ENCODE measurements around the gene RPTOR.

The RPTOR gene

GRCh38 chr17:80943346-80944145, 398.9 kb downstream of the RPTOR start:
- H3K27ac Mint-ChIP-seq = no peak overlapping the region
- H3K4me1 Mint-ChIP-seq = peaks cover 12% of the 10 kb centered on the region
- ATAC-seq = no peak
- no peak for DNase-seq
- H3K27me3 Mint-ChIP-seq = no peaks in the 10 kb centered on the region
- H3K4me3 Mint-ChIP-seq = no peak overlapping the region
- H3K36me3 Mint-ChIP-seq (ENCODE audit: low read depth) = peaks cover 25% of the 10 kb centered on the region
- no peaks in the 10 kb centered on the region for H3K9me3 Mint-ChIP-seq

- ATAC-seq (no peak), DNase-seq (no peak)
- Mint-ChIP-seq H3K4me1 (peaks cover 4% of the 10 kb centered on the region), H3K9me3 (no peaks in the 10 kb centered on the region), H3K36me3 (ENCODE audit: low read depth) (peaks cover 25% of the 10 kb centered on the region), H3K27ac (no peak overlapping the region), H3K27me3 (no peaks in the 10 kb centered on the region), H3K4me3 (no peak overlapping the region)
Measured at GRCh38 chr17:80944326-80944725, 399.7 kb downstream of the RPTOR start.

GRCh38 chr17:80945736-80946135, 401.1 kb downstream of the RPTOR start:
- H3K36me3 Mint-ChIP-seq (ENCODE audit: low read depth) = peaks cover 25% of the 10 kb centered on the region
- no peaks in the 10 kb centered on the region for H3K9me3 Mint-ChIP-seq
- no peak for ATAC-seq
- DNase-seq = no peak
- H3K4me1 Mint-ChIP-seq = no peaks in the 10 kb centered on the region
- H3K27ac Mint-ChIP-seq = no peak overlapping the region
- no peak overlapping the region for H3K4me3 Mint-ChIP-seq
- no peaks in the 10 kb centered on the region for H3K27me3 Mint-ChIP-seq

GRCh38 chr17:80946449-80946848, 401.8 kb downstream of the RPTOR start:
- H3K27me3 Mint-ChIP-seq = no peaks in the 10 kb centered on the region
- H3K4me3 Mint-ChIP-seq = no peak overlapping the region
- ATAC-seq (no peak), DNase-seq (no peak)
- no peak overlapping the region for H3K27ac Mint-ChIP-seq
- no peaks in the 10 kb centered on the region for H3K9me3 Mint-ChIP-seq
- peaks cover 25% of the 10 kb centered on the region for H3K36me3 Mint-ChIP-seq (ENCODE audit: low read depth)
- no peaks in the 10 kb centered on the region for H3K4me1 Mint-ChIP-seq

GRCh38 chr17:80947200-80947940, 402.7 kb downstream of the RPTOR start:
- no peak overlapping the region for H3K4me3 Mint-ChIP-seq
- no peaks in the 10 kb centered on the region for H3K4me1 Mint-ChIP-seq
- H3K27ac Mint-ChIP-seq = no peak overlapping the region
- H3K27me3 Mint-ChIP-seq = no peaks in the 10 kb centered on the region
- ATAC-seq (no peak), DNase-seq (no peak)
- no peaks in the 10 kb centered on the region for H3K9me3 Mint-ChIP-seq
- peaks cover 24% of the 10 kb centered on the region for H3K36me3 Mint-ChIP-seq (ENCODE audit: low read depth)

- Mint-ChIP-seq H3K4me1 (no peaks in the 10 kb centered on the region), H3K36me3 (ENCODE audit: low read depth) (peaks cover 22% of the 10 kb centered on the region), H3K4me3 (no peak overlapping the region), H3K27ac (no peak overlapping the region), H3K27me3 (no peaks in the 10 kb centered on the region), H3K9me3 (no peaks in the 10 kb centered on the region)
- ATAC-seq = no peak
- no peak for DNase-seq
Measured at GRCh38 chr17:80948019-80948975, 403.7 kb downstream of the RPTOR start.

- no peak for DNase-seq
- no peak for ATAC-seq
- Mint-ChIP-seq H3K4me1 (no peaks in the 10 kb centered on the region), H3K27ac (no peak overlapping the region), H3K9me3 (no peaks in the 10 kb centered on the region), H3K36me3 (ENCODE audit: low read depth) (peaks cover 22% of the 10 kb centered on the region), H3K27me3 (no peaks in the 10 kb centered on the region), H3K4me3 (no peak overlapping the region)
Measured at GRCh38 chr17:80948976-80949450, 404.4 kb downstream of the RPTOR start.

GRCh38 chr17:80949451-80950421, 405.1 kb downstream of the RPTOR start:
- H3K4me1 Mint-ChIP-seq = no peaks in the 10 kb centered on the region
- no peaks in the 10 kb centered on the region for H3K9me3 Mint-ChIP-seq
- H3K36me3 Mint-ChIP-seq (ENCODE audit: low read depth) = peaks cover 20% of the 10 kb centered on the region
- DNase-seq (no peak), ATAC-seq (no peak)
- H3K4me3 Mint-ChIP-seq = no peak overlapping the region
- H3K27ac Mint-ChIP-seq = no peak overlapping the region
- H3K27me3 Mint-ChIP-seq = no peaks in the 10 kb centered on the region

GRCh38 chr17:80950466-80951120, 406.0 kb downstream of the RPTOR start:
- Mint-ChIP-seq H3K4me3 (no peak overlapping the region), H3K27me3 (no peaks in the 10 kb centered on the region), H3K9me3 (no peaks in the 10 kb centered on the region), H3K27ac (no peak overlapping the region), H3K36me3 (ENCODE audit: low read depth) (peaks cover 19% of the 10 kb centered on the region), H3K4me1 (no peaks in the 10 kb centered on the region)
- DNase-seq (no peak), ATAC-seq (no peak)

- H3K4me3 Mint-ChIP-seq = no peak overlapping the region
- H3K27ac Mint-ChIP-seq = no peak overlapping the region
- H3K36me3 Mint-ChIP-seq (ENCODE audit: low read depth) = peaks cover 12% of the 10 kb centered on the region
- peaks cover 2% of the 10 kb centered on the region for H3K4me1 Mint-ChIP-seq
- H3K9me3 Mint-ChIP-seq = no peaks in the 10 kb centered on the region
- H3K27me3 Mint-ChIP-seq = no peaks in the 10 kb centered on the region
- ATAC-seq (no peak), DNase-seq (no peak)
Measured at GRCh38 chr17:80951121-80952090, 406.8 kb downstream of the RPTOR start.

GRCh38 chr17:80952291-80952690, 407.7 kb downstream of the RPTOR start:
- Mint-ChIP-seq H3K27ac (no peak overlapping the region), H3K4me1 (peaks cover 2% of the 10 kb centered on the region), H3K27me3 (no peaks in the 10 kb centered on the region), H3K4me3 (no peak overlapping the region), H3K9me3 (no peaks in the 10 kb centered on the region), H3K36me3 (ENCODE audit: low read depth) (peaks cover 3% of the 10 kb centered on the region)
- no peak for DNase-seq
- no peak for ATAC-seq
